HG02610 (cell line): ENCODE data around the gene SNX14.
"Not testable (repeated sequence)": the region's sequence is repeated elsewhere in the genome, so short reads cannot be mapped to it uniquely, and the experiment has no call there.

Source experiments
- ATAC-seq: cut with Tn5 transposase; IDR thresholded peaks from one replicate; pipeline ENCODE4 v1.9.1; 2021; ENCODE audit warnings: mild to moderate bottlenecking, moderate library complexity; ENCODE audit not compliant: unreplicated experiment

SNX14 gene, protein sequence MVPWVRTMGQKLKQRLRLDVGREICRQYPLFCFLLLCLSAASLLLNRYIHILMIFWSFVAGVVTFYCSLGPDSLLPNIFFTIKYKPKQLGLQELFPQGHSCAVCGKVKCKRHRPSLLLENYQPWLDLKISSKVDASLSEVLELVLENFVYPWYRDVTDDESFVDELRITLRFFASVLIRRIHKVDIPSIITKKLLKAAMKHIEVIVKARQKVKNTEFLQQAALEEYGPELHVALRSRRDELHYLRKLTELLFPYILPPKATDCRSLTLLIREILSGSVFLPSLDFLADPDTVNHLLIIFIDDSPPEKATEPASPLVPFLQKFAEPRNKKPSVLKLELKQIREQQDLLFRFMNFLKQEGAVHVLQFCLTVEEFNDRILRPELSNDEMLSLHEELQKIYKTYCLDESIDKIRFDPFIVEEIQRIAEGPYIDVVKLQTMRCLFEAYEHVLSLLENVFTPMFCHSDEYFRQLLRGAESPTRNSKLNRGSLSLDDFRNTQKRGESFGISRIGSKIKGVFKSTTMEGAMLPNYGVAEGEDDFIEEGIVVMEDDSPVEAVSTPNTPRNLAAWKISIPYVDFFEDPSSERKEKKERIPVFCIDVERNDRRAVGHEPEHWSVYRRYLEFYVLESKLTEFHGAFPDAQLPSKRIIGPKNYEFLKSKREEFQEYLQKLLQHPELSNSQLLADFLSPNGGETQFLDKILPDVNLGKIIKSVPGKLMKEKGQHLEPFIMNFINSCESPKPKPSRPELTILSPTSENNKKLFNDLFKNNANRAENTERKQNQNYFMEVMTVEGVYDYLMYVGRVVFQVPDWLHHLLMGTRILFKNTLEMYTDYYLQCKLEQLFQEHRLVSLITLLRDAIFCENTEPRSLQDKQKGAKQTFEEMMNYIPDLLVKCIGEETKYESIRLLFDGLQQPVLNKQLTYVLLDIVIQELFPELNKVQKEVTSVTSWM

GRCh38 chr6:85593438-85594196 is at the start of gene SNX14:
Gene SNX14 (minus strand): TSS chr6:85593858. CDS start chr6:85593718, 140 bp downstream.
- ATAC-seq = peak; percentile 88

DNA sequence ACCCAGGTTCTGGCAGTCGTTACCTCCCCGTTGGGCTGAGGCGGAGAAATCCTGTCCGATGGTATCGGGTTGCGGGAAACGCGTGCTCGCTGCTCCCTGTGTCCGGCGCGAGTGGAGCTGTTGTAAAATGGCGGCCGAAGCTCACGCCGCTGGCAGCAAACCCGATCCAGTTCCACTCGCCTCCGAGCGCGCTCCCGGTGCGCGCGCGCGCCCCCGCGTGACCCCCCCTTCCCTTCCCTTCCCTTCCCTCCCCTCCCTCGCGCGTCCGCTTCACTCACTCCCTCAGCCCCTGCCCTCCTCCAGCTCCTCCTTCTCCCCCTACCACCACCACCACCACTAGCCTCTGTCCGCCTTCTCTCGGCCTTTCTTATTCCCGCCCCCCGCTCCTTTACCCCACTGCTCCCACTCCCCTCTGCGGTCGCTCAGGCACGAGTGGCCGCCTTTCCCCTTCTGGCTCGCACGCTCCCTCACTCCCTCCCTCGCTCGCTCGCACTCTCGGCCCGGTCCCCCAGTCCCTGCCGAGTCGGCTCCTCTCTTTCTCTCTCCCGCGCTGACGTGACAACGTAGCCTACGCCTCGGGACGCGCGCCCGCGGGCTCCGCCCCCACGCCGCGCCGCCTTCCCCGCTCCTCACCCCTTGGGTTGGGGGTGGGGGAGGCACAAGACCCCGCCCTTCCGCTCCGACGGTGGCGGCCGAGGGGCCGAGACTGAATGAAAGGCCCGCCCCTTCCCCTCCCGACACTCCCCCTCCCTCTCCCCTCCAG is 49.3 kb upstream of the SNX14 start, which contains the start of gene SYNCRIP:
Gene SYNCRIP, minus strand, starts transcription at position 113 of the 763 bp plus-strand sequence. CDS start 1,447 bp downstream, outside the sequence.
- peak; percentile 79 for ATAC-seq

DNA sequence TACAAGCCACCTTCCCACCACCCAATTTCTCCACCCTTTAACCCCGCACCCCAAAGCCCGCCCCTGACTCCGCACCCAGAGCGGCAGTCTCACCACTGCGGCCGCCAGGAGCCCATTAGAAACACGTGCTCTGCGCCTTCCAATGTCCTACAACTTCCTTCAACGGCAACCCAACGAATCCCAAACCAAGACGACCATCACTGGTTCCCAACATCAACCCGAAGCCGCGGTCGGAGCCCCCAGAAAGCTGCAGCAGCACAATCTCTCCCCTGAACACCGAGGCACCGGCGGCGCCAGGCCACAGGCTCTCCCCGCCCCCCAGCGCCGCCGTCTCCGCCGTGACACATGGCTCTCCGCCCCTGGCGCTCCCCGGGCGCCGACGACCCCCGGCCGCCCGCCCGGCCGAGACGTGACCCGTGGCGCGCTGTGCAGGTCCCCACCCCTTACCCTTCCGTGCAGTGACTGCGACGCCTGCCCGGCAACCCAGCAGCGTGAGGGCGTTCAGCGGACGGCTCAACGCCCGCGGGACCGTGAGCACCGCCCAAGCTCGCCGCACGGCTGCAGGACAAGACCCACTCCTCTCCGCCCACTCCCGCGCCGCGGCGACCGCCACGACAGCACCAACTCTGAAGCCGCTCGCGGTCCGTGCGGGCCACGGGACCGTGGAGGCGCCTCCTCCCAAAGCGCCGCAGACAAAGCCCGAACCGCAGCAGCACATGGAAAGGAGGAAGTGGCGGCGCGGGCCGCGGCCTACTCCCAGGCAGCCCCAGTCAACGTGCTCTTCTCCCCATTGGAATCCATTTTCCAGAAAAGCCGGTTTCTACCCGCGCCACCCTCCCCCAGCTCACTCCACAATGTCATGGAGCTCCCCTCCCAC is 48.5 kb upstream of the SNX14 start:
- ATAC-seq = no peak

DNA sequence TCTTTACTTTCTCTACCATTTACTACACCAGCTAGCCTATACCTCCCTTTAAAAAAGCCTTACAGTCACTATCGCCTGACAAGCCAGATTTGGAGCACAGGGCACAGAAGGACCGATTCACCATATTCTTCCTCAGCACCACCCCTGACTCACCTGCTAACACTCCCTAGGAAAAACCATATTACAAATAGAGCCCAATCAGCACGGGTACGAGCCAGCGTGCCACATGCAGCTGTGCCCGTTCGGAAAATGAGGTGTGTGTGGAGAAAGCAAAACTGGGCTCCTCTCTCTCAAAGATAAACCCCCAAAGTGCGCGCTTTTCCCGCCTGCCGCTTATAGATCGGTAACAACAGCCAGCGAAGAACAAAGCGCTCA is 47.9 kb upstream of the SNX14 start:
- ATAC-seq = no peak

DNA sequence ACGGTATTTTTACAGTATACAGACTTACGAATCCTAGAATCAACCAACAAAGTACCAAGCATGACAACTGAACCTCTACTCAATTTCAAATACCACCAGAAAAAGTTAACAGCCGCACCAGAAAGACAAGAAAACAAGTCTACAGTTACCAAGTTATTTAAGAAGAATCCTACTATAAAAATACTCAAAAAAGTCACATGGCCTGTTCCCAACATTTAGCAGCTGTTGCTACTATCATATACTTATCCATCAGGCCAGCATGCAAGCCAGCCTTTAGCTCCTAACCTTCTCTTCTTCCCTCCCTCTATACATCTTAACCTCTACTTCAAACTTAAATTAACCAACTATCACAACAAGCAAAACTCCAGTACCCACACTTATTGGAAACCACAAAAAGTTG is 47.2 kb upstream of the SNX14 start:
- no peak for ATAC-seq

- no peak for ATAC-seq
These were observed 43.9 kb upstream of the SNX14 start for GRCh38 chr6:85637579-85637978.

- no peak for ATAC-seq
These were observed 38.7 kb upstream of the SNX14 start for GRCh38 chr6:85632164-85632942.

DNA sequence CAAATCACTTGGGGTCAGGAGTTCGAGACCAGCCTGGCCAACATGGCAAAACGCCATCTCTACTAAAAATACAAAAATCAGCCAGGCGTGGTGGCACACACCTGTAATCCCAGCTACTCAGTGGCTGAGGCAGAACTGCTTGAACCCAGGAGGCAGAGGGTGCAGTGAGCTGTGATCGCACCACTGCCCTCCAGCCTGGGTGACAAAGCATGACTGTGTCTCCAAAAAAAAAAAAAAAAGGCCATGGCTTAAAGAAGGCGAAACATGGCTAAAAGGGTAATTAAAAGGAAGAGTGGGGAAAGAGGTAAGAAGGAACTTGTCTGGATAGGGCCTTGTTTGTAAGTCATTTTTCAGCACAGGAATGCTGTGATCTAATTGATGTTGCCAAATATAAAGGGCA is 37.5 kb upstream of the SNX14 start:
- not testable (repeated sequence) for ATAC-seq

DNA sequence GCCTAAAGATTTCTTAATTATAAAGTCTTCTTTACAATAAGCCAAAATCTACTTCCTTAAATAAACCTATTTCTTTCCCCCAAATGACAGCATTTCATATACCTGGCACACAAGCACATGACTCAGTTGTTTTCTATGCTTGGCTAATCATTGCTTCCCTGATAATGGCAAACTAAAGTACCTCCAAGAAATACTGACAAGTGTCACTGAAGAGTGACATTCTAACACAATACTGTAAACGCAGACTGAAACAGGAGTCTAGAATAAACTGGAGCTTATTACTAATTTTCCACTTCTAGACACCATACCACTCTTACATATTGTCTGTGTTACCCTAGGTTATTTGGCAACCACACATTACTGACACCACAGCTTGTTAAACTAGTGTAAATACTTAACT is 34.7 kb upstream of the SNX14 start:
- ATAC-seq = no peak

DNA sequence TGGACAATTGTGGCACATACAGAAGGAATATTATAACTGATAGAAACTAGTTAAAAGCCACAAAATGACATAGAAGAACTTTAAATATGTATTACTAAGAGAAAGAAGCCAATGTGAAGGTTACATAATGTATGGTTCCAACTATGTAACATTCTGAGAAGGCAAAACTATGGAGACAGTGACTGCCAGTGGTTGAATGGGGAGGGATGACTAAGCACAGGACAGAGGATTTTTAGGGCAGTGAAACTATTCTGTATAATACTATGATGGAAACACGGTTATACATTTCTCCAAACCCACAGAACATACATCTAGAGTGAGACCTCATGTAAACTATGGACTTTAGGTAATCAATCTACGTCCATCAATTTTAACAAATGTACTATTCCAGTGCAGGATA is 26.6 kb upstream of the SNX14 start:
- ATAC-seq = no peak

GRCh38 chr6:85614780-85615179 is 21.1 kb upstream of the SNX14 start:
- ATAC-seq = no peak

DNA sequence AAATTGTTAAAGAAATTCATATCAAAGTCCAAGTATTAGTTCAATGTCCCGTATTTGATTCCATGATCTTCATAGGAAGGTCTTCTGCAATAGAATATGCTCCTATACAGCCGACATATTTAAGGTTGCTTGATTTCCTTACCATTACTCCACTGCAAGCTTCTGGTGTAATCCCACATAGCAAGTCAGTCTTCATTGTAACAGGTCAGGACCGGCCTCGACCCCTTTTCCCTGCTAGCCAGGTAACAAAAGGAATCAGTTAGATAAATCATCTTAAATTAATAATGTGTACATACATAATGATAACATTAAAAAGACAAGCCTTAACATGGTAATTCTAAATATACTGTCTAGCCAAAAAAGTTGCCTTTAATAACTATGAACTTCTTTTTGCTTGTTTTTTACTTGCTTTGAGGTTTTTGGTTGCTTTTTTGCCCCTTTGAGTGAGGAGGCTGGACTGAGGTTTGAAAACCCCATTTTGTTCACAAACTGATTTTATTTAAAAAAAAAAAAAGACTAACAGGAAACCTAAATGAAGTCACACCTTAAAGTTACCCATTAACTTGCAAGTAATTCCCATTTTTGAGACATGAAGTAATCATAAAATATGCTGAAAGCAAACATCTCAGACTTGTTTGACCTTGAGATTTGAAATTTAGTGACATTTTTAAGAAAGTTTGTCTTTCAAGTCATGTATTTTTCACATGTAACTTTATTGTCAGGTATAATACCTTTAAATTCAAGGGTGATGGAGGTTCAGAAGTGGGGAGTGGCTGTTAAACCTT is 19.2 kb upstream of the SNX14 start:
- no peak for ATAC-seq

DNA sequence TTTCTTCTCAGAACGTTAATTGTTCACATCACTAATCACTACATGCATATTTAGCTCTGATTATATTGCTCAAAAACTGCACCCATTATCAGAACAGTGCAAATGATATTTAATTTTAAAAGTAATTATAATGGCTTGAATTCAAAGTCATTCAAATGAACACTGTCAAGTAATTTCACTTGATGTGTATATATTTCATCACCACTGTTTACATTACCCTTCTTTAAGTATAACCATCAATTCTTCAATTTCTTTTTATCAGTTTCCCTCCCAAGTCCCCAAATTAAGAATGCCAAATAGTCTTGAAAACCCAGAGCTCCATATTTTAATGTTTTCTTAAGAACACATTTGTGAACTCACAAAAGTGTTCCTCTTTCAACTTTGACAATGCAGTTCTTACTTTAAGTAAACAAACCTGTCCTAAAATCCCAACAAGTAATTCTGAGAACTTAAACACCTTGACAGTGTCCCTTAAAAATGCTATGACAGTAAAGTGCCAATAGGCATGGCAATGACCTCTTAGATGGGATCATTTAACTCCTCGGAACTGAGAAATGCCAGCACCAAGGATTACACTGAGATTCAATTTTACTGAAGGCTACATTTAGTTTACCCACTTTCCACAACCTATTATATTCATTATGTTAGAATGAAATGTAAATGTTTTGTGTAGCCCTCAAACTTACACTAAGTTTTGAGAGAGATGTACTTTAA is 16.7 kb upstream of the SNX14 start:
- no peak for ATAC-seq

DNA sequence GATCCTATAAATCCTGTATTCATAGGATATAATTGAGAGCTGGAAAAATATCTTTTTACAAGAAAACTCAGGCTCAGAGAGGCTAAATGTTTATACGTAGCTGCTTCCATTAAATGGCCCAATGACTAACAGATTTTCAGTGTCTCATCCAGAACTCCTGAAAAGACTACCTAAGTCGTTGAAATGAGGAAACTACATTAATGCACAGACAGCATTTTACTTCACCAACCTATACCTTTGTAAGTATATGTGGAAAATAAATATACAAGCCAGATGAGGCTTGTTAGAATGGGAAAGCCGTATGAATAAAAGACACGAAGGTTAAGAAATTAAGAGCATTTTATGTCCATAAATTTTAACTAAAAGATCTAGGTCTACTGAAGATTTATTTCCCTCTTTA is 8.4 kb upstream of the SNX14 start:
- no peak for ATAC-seq

DNA sequence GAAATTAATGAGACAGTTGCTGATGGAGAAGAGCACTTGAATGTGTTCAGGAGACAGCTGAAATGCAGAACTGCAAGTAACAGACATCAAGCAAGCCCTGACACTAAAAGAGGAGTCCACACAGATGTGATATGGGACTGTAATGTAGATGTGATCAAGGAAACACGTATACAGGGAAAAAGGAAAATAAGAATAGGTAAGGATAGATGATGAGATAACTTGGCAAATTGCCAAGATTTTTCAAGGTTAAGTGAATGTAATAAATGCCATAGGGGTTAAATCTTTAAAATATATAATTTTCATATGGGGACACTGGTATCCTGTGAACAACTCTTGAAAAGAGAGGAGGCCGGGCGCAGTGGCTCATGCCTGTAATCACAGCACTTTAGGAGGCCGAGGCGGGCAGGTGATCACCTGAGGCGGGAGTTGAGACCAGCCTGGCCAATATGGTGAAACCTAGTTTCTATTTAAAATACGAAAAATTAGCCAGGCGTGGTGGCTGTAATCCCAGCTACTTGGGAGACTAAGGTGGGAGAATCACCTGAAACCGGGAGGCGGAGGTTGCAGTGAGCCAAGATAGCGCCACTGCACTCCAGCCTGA is 7.2 kb upstream of the SNX14 start:
- ATAC-seq = no peak

- ATAC-seq = peak; percentile 15
These were observed 706 bp upstream of the SNX14 start for GRCh38 chr6:85594197-85594930.
